ENCODE measurements around the gene SPTSSB.

The SPTSSB gene

DNA sequence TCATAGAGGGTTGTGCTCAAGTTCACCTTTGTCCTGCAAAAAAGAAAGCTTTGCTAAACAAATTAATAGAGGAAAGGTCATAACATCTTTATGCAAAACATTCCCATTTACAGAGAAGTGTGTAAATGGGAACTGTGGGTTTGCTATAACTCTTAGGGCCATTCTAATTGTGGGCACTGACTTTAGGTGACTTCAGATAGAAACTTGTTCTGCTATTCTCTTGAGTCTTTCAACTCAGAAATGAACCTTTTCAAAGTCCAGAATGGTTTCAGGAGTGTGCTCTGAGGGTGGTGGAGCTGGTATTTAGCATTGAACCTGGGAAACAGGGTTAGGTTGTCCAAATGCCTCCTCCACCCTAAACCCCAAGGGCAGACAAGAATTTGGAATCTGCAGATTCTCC lies 34.0 kb downstream of the SPTSSB start:
- no peak for ATAC-seq

DNA sequence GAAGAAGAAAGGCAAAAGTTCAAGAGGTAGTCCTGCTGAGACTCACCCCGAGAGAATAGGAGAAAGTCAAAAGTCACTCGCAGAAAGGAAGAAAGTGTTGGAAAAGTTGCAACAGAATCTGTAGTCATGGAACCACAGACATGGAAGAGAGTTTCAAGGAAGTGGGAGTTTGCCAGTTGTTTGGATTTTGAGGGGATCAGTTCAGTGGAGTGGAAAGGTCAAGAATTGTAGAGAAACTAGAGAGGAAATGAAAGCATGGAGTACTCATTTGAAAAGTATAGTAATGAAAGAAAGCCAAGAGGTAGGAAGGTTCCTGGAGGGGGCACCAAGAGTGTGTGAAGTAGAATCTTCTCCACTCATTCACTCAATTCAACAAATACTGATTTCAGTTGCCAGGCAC lies 34.7 kb downstream of the SPTSSB start:
- no peak for ATAC-seq

DNA sequence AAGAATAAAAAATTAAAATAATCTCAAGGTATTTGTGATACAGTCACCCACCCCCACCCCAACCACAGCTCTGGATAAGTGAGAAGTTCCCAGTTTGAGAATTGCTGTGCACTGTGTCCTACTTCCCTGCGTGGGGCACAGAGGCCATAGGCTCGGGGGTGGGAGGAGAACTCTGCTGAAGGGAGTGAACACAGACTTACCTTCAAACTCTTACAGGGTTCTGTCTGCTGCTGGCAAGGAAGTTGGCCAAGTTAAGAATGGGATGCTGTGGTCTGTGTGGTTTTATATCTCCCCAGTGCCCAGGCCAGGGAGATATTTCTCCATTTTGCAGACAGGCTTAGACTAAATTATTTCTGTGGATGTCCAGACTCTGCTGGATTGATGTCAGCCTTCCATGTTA lies 37.6 kb downstream of the SPTSSB start:
- ATAC-seq, result no peak

DNA sequence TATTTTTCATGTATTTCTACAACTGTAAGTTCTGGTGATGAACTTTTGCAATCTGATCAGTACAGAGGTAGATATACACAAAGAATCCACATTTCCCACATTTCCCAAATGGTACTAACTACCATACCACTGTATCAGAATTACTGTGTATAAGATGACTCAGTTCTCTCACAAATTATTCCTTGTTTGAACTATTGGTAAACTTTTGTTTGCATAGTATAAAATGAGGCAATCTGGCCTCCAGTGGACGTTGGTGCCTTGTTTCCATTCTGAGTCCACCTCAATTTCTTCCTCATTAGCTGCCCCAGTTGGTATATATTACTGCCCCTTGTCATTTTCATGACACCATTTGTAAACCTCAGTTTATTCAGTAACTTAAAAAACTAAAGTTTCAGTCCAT lies 38.5 kb downstream of the SPTSSB start:
- no peak for ATAC-seq

DNA sequence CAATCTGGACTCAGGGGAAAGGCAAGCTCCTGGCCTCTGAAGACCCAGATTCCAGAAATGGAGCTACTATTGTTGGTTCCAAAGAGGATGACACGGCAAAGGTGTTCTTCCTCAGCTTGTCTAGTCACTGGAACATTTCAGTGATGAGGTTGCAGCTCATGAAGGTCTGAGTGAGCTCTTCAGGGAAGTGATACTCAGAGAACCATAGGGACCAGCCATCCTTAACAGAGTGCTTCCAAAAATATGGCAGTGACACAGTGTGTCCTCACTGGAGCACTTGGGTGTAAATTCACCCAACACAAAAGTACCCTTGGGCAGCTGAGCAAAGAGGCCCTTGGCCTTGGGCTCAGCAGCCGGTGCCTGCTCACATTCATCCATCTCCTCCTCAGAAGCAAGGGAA lies 46.3 kb downstream of the SPTSSB start:
- ATAC-seq, result no peak

DNA sequence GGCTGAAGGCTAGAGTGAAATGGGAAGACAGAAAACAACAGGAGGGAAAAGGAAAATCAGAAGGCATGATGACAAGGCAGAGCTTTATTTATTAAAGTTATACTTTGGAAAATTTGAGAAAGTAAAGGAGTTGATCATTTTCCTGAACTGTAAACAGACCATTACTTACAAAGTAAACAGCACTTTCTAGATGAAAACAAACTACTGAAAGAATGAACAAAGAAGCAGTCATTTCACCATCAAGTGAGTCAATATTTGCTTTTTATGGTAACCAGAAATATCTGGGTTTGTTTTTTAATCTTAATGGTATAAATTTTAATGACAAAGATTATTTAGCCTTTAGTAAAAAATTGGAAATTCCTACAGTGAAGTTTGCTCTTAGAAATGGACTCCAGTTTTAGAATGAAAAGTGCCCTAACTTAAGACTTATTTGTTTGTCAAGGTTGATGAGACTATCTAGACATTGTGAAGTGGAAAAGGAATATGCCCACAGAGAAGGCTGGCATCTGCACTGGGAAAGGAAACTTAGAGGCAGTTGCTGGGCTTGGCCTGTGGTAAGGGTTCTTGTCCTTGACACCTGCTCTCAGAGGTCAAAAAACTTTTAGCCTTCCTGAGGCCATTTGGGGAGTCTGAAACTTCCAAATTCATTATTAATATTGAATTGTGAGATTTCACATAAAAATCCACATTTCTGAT lies 47.2 kb downstream of the SPTSSB start:
- no peak for ATAC-seq

DNA sequence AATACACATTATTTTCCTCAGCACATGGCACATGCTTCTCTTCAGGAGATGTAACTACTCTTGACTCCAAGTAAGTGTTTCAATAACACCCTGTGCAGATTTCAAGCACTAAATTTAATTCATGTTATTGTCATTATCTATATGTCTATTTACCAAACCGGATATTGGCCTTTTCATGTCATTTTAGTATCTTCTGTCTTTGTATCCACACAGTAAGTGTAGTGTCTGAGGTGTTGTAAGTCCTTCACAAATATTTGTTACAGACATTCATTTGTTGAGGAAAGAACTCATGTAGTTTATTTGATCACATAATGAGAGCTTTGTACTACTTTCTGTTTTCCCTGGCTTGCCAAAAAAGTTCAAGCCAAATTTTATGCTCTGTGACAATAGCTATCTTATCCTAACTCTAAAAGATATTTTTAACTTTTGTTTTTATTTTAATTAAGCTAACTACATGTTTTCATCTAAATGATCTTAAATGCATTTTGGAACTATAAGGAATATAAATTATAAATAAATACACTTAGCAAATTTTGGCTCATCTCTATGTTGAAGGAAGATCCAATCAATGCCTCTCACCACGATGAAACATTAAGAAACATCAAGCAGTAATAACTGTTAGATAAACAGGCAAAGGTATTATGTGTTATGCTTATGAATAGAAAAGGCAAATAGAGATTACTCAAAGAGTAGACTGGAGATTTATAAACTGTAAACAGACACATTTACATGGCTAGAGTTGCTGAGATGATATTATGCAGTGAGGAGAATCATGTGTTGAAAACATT lies 48.3 kb downstream of the SPTSSB start:
- no peak for ATAC-seq

DNA sequence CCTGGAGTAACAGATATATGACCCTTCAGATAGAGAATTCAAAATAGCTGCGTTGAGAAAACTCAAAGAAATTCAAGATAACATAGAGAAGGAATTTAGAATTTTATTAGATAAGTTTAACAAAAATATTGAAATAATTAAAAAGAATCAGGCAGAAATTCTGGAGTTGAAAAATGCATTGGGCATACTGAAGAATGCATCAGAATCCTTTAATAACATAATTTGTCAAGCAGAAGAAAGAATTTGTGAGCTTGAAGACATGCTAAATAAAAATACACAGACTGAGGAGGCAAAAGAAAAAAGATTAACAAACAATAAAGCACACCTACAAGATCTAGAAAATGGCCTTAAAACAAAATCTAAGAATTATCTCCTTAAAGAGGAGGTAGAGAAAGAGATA lies 50.5 kb downstream of the SPTSSB start:
- ATAC-seq, result no peak

DNA sequence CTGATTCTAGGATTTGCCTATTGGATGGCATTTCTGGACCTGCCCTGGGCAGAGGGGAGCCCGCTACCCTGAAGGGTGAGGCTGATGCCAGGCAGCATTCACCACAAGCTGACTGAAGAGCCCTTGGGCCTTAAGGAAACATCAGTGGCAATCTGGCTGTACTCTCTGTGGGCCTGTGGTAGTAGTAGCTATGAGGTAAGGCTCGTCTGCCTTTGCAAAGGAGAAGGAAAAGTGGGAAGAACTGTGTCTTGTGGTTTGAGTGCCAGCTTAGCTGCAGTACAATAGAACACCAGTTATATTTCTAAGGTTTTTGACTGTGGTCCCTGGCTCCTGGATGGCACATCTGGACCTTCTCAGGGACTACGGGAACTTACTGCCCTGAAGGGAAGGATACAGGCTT lies 51.5 kb downstream of the SPTSSB start:
- ATAC-seq, result no peak

DNA sequence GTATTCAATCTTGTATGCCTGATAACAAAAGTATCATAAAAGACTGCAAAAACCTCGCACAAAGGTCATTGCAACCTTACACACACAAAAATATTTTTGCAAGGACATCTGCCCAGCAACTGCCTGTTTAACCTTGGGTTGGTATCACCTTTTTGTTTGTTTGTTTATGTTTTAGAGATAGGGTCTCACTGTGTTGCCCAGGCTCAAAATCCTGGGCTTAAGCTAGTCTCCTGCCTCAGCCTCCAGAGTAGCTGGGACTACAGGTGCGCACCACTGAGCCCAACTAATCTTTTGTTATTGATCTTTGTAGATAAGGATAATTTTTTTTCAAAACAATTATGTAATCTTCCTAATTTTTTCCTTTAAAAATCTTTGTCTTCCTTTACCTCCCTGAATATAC lies 54.2 kb downstream of the SPTSSB start:
- no peak for ATAC-seq

DNA sequence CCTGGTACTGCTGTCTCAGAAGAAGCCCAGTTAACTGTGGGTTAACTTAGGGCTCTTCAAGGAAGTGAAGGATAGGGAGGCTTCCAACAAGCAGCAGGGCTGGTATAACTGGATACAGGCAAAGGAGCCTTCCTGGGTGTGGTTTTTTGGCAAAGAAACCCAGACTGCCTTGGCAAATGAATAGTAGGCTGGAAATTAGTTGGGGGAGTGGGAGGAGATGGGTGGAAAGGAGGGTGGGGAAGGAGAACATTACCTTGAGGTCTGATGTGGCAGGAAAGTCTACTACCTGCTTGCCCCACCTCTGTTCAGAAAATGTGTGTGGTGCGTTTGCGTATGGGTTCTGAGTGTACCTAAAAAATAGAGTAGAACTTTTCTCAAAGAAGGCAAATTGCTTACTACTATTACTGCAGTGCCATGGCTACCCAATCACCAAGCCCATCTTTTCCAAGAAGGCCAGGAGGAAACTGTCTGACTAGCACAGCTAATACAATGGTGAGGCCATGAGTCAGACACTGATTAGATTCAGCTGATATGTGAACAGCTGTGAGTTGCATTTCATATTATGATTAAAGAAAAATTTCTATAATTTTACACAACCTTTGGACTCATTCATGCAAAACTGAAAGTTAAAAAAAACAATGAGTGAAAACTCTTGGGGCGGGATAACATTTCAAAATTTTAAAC lies 55.2 kb downstream of the SPTSSB start:
- ATAC-seq, result peak in 1 of 2 donors; percentile 53

DNA sequence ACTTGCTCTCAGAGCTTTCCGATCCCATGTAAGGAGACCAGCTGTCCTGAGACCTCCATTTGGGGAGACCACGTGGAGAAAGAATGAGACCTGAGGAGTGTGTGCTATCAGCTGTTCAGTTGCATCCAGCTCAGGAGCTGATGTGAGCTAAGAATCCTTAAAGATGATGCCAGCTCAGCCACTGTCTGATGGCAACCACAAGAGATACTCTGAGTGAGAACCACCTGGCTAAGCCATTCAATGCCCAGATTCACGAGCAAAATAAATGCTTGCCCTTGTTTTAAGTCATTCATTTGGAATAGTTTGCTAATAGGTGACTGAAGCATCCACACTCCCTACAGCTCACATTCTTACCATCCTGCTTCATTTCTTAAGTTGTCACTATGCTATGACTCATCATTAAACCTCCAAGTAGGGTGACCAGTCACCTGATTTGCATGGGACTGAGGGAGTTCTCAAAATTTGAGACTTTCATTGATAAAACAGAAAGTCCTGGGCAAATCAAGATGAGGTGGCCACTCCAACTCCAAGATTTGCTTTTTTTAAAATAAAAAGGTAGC lies 56.4 kb downstream of the SPTSSB start:
- ATAC-seq, result no peak

DNA sequence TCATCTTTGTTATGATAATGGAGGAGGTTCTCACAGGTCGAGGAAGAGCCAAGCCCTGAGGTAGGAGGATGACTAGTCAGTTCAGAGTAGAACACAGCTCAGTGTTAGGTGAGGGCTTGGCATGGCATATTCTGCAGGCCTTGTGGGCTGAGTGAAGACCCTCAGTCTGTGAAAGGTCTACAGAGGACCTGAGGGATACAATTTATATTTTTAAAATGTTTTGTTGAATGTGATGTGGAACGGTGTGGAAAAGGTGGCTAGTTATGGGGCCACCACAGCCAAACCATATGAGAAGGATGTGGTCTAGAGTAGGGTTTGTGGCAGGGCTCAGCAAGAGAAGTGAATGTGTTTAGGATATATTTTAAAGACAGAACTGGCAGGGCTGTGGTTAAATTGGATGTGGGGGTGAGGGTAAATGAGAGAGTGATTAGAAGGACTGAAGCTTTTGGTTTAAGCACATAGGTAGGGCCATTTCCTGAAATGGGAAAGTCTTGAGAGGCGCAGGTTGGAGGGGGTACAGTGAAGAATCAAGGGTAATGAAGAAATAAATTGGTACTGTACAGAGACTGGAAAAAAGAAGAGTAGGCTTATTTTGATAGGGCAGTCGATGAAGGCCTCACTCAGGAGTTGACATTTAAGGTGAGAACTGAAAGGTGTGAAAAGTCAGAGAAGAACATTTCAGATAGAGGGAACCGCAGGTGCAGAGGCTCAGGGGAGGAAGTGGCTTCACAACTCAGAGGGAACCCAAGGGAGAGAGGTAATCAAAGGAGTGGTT lies 60.5 kb downstream of the SPTSSB start:
- peak; percentile 66 to 76 for ATAC-seq

DNA sequence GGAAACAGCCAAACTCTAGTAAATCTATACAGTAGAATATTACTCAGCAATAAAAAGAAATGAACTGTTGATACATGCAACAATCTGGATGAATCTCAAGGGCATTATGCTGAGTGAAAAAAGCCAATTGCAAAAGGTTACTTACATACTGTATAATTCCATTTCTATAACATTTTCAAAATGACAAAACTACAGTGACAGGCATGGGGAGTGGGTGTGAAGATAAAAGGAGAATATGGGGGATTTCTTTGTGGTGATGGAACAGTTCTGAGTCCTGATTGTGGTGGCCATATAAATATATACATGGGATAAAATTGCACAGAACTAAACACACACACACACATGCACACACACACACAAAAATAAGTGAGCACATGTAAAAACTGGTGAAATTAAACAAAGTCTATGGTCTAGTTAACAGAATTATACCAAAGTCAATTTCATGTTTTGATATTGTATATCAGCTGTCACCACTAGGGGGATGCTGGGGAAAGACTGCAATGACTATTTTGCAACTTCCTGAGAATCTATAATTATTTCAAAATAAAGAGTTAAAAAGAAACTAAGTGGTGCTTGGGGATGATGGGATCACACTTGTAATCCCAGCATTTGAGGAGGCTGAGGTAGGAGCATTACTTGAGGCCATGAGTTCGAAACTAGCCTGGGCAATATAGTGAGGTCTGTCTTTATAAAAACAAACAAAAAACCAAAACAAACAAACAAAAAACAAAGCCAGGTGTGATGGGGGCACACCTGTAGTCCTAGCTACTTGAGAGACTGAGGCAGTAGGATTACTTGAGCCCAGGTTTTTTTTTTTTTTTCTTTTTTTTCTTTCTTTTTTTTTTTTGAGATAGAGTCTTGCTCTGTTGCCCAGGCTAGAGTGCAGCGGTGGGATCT lies 66.0 kb downstream of the SPTSSB start:
- ATAC-seq, result no peak

DNA sequence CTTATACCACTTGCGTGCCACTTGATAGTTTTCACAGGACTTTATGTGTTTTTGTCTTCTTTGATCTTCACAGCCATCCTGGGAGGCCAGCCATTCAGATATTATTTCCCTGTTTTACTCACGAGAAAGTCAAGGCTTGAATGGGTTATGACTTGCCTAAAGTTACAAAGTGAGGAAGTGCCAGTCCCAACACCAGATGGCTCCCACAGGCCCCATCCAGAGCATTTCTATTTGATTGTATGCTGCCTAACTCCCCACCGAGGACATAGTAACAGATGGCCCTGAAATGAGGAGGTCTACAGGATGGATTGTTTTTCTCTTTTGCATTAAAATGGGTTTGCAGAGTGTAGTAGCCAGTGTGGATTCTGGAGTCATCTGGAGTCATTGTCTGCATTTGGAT lies 74.5 kb downstream of the SPTSSB start:
- no peak for ATAC-seq

DNA sequence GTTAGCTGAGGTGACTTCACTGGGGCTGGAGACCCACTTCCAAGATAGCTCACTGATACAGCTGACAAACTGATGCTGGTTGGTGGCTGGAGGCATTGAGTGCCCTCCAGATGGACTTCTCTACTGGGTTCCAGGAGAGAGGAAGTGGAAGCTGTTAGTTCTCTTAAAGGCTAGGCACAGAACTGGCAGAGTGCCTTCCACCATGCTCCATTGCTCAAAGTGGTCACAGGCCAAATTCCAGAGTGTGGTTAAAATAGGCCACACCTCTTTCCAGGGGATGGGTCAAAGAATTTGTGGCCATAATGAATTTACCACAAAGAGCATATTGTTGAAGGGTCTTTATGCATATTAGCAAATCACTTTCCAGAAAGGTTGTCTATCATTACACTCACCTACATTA lies 76.0 kb downstream of the SPTSSB start:
- no peak for ATAC-seq

Data from activated CD4-positive, CD25-positive, alpha-beta regulatory T cell treated with anti-CD3 and anti-CD28 coated beads, Interleukin-2, amount 50 U/mL, for 24 hours (primary cell).